Body of pancreas (tissue), 4 donors: ENCODE measurements around the gene CLASP1.

Experiments used
- CTCF ChIP-seq, 7 experiments: fragments of 450-650 bp in 4 of 7; fragments of 200-600 bp in 3 of 7; sonication (generic) in 3 of 7; IDR thresholded peaks; one replicate each; pipeline ENCODE4 v1.5.1; 2016 to 2019; ENCODE audit warnings: antibody characterized with exemption in 7 of 7
- POLR2A ChIP-seq, 3 donors: fragments of 450-650 bp; IDR thresholded peaks; one replicate each; pipeline ENCODE4 v1.6.1; 2016; ENCODE audit warnings: antibody characterized with exemption in 3 of 3, mild to moderate bottlenecking in 2 of 3

DNA sequence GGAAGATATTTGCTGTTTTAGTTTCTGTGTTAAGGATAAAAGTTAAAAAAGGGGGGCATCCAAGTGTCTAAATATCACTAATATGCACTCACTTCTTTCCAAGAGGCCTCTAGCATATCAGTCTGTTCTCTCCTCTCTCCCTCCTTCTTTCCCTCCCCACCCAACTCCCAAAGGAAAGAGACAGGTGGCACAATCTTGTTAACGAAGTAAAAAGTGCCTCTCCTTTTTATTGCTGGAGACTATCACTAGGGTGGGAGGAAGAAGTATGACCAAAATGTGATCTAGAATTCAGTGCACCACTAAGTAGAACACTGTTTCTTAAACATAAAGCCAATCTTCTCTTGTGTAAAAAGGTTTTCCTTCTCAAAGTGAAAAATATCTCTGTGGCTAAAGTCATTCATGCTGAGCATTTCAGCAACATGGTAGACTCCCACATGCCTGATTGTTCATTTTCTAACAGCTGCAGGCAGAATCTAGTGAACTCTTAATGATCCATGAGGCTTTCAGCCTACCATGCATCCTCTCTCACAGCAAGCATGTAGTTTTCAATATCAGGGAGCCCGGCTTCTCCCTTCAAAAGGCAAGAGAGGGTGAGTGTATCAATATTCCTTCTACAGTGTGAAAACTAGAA, 79.1 kb downstream of the CLASP1 start:
- no peak for TF ChIP-seq POLR2A (IDR thresholded peaks at IDR 0.05)
- no peak for TF ChIP-seq CTCF (IDR thresholded peaks at IDR 0.05)
